ENCODE data around the gene NAGPA. TPM values are rescaled to one million over a fixed set of nuclear protein-coding genes. Genes with fewer than 3 reads are reported as not detected.
A peak's percentile ranks its signal among the peaks of the same experiment; 100 is the strongest.

The NAGPA gene
- total and polyA plus RNA-seq, 2 of the 8 experiments (the other 6 are each of a cell fraction or from before 2014, with no cell fraction given) = 10.1 to 13.2 TPM

- Histone ChIP-seq H2BK20ac (ENCODE audit: low read length) (no peak overlapping the region), H3K79me1 (ENCODE audit: low read depth, low read length) (no peaks in the 10 kb centered on the region), H3K4me2 (ENCODE audit: insufficient read depth in 1 of 2, low read depth in 2 of 2, low read length in 2 of 2) (no peak overlapping the region), H2BK120ac (replicated peaks; ENCODE audit: low read depth, low read length) (no peak overlapping the region), H4K91ac (replicated peaks; ENCODE audit: insufficient read length, low read length) (no peak overlapping the region), H3K27ac (ENCODE audit: low read depth, low read length) (no peak overlapping the region), H4K5ac (ENCODE audit: insufficient read length, low read depth, low read length) (no peak overlapping the region), H3K18ac (ENCODE audit: extremely low read depth, low read length) (no peak overlapping the region), H3K4me1 (replicated peaks in 1 of 4; ENCODE audit: control insufficient read depth in 3 of 4, insufficient read depth in 4 of 4, low read length in 3 of 4) (peaks cover 0 to 5% (median 4%) of the 10 kb centered on the region in 4 experiments; a peak in 5 of 7 replicates), H3K36me3 (ENCODE audit: control insufficient read depth in 2 of 4, insufficient read depth in 4 of 4, low read length in 3 of 4) (no peaks in the 10 kb centered on the region), H3K14ac (ENCODE audit: insufficient read length) (no peak overlapping the region), H2AFZ (ENCODE audit: low read length) (no peak overlapping the region), H3K4me3 (ENCODE audit: extremely low read depth in 1 of 4, insufficient read depth in 2 of 4, low read depth in 3 of 4, low read length in 4 of 4) (no peak overlapping the region), H4K8ac (ENCODE audit: extremely low read depth, insufficient read depth, low read length) (no peak overlapping the region), H3K9me3 (ENCODE audit: insufficient read depth in 2 of 2, low read depth in 1 of 2, low read length in 1 of 2) (no peaks in the 10 kb centered on the region), H3K23me2 (ENCODE audit: low read depth, low read length) (no peaks in the 10 kb centered on the region), H4K20me1 (replicated peaks in 1 of 2; ENCODE audit: control insufficient read depth in 1 of 2, insufficient read depth in 2 of 2, low read length in 2 of 2) (no peaks in the 10 kb centered on the region), H3K4ac (replicated peaks; ENCODE audit: insufficient read length, low read depth, low read length) (no peak overlapping the region), H2AK5ac (ENCODE audit: low read depth, low read length) (no peak overlapping the region), H2BK12ac (ENCODE audit: low read depth, low read length) (no peak overlapping the region), H3K27me3 (replicated peaks in 1 of 4; ENCODE audit: control insufficient read depth in 3 of 4, extremely low read depth in 1 of 4, insufficient read depth in 3 of 4, low read length in 3 of 4) (no peaks in the 10 kb centered on the region), H2BK15ac (ENCODE audit: low read length) (0 out of 2 replicates have a peak overlapping the region, but pooled peaks have one; percentile 46), H3K56ac (replicated peaks; ENCODE audit: insufficient read length, low read depth, low read length) (no peak overlapping the region), H3K79me2 (ENCODE audit: control insufficient read depth in 1 of 2, insufficient read depth in 2 of 2, low read length in 2 of 2) (no peaks in the 10 kb centered on the region), H3K9ac (replicated peaks in 1 of 4; ENCODE audit: extremely low read depth in 1 of 4, low read depth in 3 of 4, low read length in 3 of 4) (no peak overlapping the region), H2BK5ac (ENCODE audit: low read depth, low read length) (no peak overlapping the region), H3K23ac (ENCODE audit: insufficient read length) (no peak overlapping the region)
- WGBS, 2 experiments (ENCODE audit: extremely low coverage in 1 of 2, insufficient coverage in 1 of 2, insufficient read length in 1 of 2, insufficient replicate concordance in 2 of 2, low coverage in 1 of 2, low lambda C conversion rate in 2 of 2, missing lambda C conversion rate in 1 of 2) = 83% methylated on average over 7 of the region's 7 CpGs; no CpG with 5 or more reads in 1 of the 2 experiments
- ChIA-PET POLR2A (ENCODE audit: partially characterized antibody) (interaction anchor here (0.5 kb wide), 1 partner anchor 342 kb away, joined by 3 read pairs; no protein-coding TSS in a partner anchor), CTCF (ENCODE audit: partially characterized antibody) (interaction anchor here (1.1 kb wide), 1 partner anchor 58 kb away, joined by 3 read pairs; no protein-coding TSS in a partner anchor)
- FAIRE-seq (no peak), DNase-seq (ENCODE audit: low read depth in 1 of 2, low spot score in 2 of 2) (no peak)
- TF ChIP-seq ZNF274 (IDR thresholded peaks at IDR 0.05; ENCODE audit: borderline replicate concordance, extremely low read depth, low read length) (no peak), SRF (IDR thresholded peaks at IDR 0.05; ENCODE audit: low read depth, low read length) (no peak), RBBP5 (IDR thresholded peaks at IDR 0.05; ENCODE audit: borderline replicate concordance, low read depth, low read length) (no peak), RXRA (IDR thresholded peaks at IDR 0.05; ENCODE audit: insufficient read depth, low read depth, low read length) (no peak), POLR2AphosphoS5 (IDR thresholded peaks at IDR 0.05; ENCODE audit: low read depth, low read length) (no peak)
These were observed 54.6 kb downstream of the NAGPA start for GRCh38 chr16:4979164-4979563.

Measured in H1 (cell line).